Activated naive CD4-positive, alpha-beta T cell treated with anti-CD3 and anti-CD28 coated beads, Interleukin-2, amount 10 ng/mL, durations not matched to agents 7 days and 5 days (primary cell): ENCODE results near the gene TTF1.

ENCODE experiments used
- CTCF ChIA-PET: fragments of 350-600 bp; sonication (Branson Sonifier 250); formaldehyde crosslinking; loops from one replicate; lab custom pipeline; 2021; ENCODE audit warnings: antibody characterized with exemption; lab: Charles Lee
- DNase-seq: peaks from one replicate; pipeline ENCODE4 v3.0.0-alpha.2; 2020
- H3K27ac Mint-ChIP-seq: one replicate; pipeline ENCODE4 v1.8.0; 2021; ENCODE audit warnings: mild to moderate bottlenecking, moderate library complexity, mixed read lengths
- H3K27me3 Mint-ChIP-seq: one replicate; pipeline ENCODE4 v1.8.0; 2021; ENCODE audit warnings: mild to moderate bottlenecking, mixed read lengths
- H3K36me3 Mint-ChIP-seq: one replicate; pipeline ENCODE4 v1.8.0; 2021; ENCODE audit warnings: mixed read lengths
- H3K4me1 Mint-ChIP-seq: one replicate; pipeline ENCODE4 v1.8.0; 2021; ENCODE audit warnings: mixed read lengths
- H3K4me3 Mint-ChIP-seq: one replicate; pipeline ENCODE4 v1.8.0; 2021; ENCODE audit warnings: mild to moderate bottlenecking, moderate library complexity, mixed read lengths
- H3K9me3 Mint-ChIP-seq: one replicate; pipeline ENCODE4 v1.8.0; 2021; ENCODE audit warnings: mixed read lengths

TTF1 gene

DNA sequence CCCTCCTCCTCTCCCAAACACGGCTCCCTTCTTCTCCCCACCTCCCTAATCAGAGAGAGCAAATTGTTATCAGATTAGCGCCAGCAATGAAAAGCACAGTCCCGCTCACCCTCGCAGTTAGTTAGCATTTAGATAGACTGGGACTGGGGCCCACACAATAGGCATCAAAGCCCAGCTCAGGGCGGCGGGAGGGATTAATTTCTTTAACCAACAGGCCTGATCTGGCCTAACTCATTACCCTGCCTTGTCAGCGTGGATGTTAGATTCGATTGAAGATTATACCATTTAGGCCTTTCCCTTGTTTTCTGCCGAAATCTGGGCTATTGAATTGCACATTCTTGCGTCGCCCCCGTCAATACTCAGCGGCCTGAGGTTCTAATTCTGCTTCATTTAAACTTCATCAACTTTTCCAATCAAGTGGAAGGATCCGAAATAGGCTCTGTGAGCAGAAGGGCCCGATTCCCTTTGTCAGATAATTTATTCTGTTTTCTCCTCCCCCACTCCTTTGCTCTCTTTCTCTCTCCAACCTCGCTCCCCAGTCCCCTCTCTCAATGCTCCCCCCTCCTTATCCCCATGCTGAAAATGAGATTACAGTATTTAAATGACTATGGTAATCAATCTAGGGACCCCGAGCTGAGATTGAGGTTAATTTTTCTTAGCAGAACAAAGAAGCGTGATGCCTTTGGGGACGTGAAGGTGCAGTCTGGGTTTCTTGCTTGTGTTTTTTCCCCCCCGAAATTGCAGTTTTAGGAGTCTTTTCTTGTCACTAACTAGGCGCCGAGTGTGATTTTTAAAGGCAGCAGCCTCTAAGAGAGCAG is 18.4 kb upstream of the TTF1 start:
- Mint-ChIP-seq H3K4me3 (no peak overlapping the region), H3K36me3 (no peaks in the 10 kb centered on the region), H3K27me3 (peaks cover 72% of the 10 kb centered on the region), H3K9me3 (no peaks in the 10 kb centered on the region), H3K27ac (no peak overlapping the region), H3K4me1 (no peaks in the 10 kb centered on the region)
- no peak for DNase-seq
- CTCF ChIA-PET = no interaction called here

DNA sequence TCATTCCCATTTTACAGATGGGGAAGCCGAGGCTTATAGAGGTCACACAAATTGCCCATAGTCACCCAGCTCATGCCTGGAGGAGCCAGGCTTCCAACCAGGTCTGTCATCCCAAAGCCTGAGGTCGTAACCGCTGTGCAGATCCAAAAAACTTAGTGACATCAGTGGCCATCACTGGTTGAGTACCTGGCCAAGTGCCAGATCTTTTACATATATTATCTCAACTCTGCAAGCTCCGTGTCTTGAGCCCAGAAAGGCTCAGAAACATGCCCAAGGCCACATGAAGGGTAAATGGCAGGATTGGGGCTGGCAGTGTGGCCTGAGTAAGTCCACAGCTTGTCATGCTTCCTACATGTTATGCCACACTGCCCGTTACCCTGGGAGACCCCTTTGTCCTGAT is 16.9 kb upstream of the TTF1 start:
- Mint-ChIP-seq H3K4me1 (no peaks in the 10 kb centered on the region), H3K9me3 (no peaks in the 10 kb centered on the region), H3K36me3 (no peaks in the 10 kb centered on the region), H3K27me3 (peaks cover 69% of the 10 kb centered on the region), H3K27ac (no peak overlapping the region), H3K4me3 (no peak overlapping the region)
- CTCF ChIA-PET = no interaction called here
- DNase-seq = no peak

DNA sequence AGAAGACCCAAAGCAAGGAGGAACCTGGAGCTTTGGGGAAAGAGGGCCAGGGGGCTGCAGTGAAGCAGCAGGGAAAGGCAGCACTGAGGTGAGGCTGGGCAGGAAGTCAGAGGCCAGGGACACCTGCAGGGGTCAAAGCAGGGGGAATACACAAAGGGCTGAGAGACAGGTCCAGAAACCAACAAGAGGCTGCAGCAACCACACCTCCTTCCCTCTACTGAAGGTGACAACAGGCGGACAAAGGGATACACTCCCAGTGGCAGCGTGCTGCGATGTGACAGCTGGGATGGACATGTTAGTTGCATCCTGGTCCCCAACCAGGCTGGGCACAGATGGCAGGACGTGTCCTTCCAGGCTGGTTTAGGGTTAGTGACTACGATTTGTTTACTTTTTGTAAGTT is 15.9 kb upstream of the TTF1 start:
- CTCF ChIA-PET = interaction anchor here (1.7 kb wide), 1 partner anchor 10 kb away, joined by 4 read pairs; no protein-coding TSS in a partner anchor
- peaks cover 66% of the 10 kb centered on the region for H3K27me3 Mint-ChIP-seq
- no peak for DNase-seq
- no peaks in the 10 kb centered on the region for H3K4me1 Mint-ChIP-seq
- no peak overlapping the region for H3K27ac Mint-ChIP-seq
- H3K36me3 Mint-ChIP-seq = no peaks in the 10 kb centered on the region
- H3K4me3 Mint-ChIP-seq = no peak overlapping the region
- H3K9me3 Mint-ChIP-seq = no peaks in the 10 kb centered on the region

DNA sequence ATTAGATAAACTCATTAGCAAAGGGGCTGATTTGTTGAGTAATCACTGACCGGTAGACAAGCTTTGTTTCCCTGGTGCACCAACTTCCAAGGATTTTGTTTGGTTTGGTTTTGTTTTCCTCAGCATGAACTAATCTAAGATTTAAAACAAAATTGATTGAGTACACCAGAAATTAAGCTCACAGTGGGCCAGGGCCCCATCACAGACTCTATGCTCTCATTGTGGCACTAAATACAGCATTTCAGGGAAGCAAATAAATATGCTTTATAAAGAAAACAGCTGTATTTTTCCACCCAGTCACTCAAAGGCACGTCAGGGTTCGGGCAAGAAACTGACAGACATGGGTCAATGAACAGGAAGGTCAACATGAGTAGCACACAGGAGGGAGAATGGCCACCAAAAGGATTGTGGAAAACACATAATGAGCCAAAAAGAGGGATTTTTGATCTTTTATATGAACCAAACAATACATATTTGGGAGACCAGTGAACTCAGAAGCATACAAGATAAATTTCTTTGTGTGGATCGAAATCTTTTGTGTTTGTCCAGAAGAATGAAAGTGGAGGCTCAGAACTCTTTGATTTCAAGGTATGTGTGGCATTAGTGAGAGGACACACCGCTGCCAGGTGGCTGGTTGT is 12.2 kb upstream of the TTF1 start:
- CTCF ChIA-PET = interaction anchor here (0.6 kb wide), 1 partner anchor 142 kb away, joined by 3 read pairs; no protein-coding TSS in a partner anchor
- no peaks in the 10 kb centered on the region for H3K9me3 Mint-ChIP-seq
- DNase-seq = no peak
- H3K27me3 Mint-ChIP-seq = peaks cover 73% of the 10 kb centered on the region
- no peak overlapping the region for H3K4me3 Mint-ChIP-seq
- H3K36me3 Mint-ChIP-seq = no peaks in the 10 kb centered on the region
- no peak overlapping the region for H3K27ac Mint-ChIP-seq
- no peaks in the 10 kb centered on the region for H3K4me1 Mint-ChIP-seq

DNA sequence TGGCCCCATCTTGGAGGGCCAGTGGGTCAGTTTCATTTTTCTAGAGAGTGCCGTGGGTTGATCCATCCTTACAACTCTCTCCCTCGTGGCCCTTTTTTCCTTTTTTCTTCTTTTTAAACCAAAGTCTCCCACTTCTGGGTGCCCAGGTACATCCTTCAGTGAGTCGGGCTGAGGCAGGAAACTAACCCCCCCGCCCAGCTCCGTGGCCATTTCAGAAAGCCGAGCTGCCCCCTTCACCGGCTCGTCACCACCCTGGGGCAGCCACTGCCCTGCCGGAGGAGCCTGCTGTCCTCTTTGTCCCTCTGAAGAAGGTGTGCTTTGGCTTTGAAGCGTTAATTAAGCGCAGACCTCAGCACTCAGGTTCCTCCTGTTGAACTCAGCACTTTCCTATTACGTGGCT is 8.5 kb upstream of the TTF1 start:
- CTCF ChIA-PET = interaction anchor here (1.8 to 4.1 kb wide), 2 partner anchors 159 to 164 kb away, joined by 6 to 57 read pairs; no protein-coding TSS in a partner anchor
- H3K27me3 Mint-ChIP-seq = peaks cover 90% of the 10 kb centered on the region
- H3K36me3 Mint-ChIP-seq = no peaks in the 10 kb centered on the region
- no peak for DNase-seq
- no peak overlapping the region for H3K27ac Mint-ChIP-seq
- H3K4me1 Mint-ChIP-seq = peaks cover 15% of the 10 kb centered on the region
- H3K4me3 Mint-ChIP-seq = no peak overlapping the region
- no peaks in the 10 kb centered on the region for H3K9me3 Mint-ChIP-seq

DNA sequence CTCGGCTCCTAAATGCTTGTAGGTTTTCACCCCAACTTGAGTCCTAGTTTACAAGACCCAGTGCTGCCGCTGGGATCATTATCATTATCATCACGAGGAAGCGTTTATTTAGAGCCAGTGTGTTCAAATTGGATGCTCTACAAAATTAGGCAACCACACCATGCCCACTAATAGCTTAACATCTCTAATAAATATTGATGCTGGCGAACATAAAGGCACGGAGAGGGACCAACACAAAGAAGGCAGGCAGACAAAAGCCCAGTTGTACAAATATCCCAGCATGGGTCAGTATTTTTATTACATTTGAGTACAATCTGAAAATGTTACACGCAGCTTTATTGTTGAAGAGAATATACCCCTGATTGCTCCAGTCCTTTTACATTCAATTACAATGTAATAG is 8.1 kb upstream of the TTF1 start:
- peaks cover 90% of the 10 kb centered on the region for H3K27me3 Mint-ChIP-seq
- no peaks in the 10 kb centered on the region for H3K36me3 Mint-ChIP-seq
- H3K4me1 Mint-ChIP-seq = peaks cover 17% of the 10 kb centered on the region
- H3K9me3 Mint-ChIP-seq = no peaks in the 10 kb centered on the region
- CTCF ChIA-PET = interaction anchor here (1.0 to 4.1 kb wide), 4 partner anchors 86 to 164 kb away, joined by 3 to 57 read pairs (median 4); no protein-coding TSS in a partner anchor
- no peak overlapping the region for H3K4me3 Mint-ChIP-seq
- H3K27ac Mint-ChIP-seq = no peak overlapping the region
- no peak for DNase-seq

DNA sequence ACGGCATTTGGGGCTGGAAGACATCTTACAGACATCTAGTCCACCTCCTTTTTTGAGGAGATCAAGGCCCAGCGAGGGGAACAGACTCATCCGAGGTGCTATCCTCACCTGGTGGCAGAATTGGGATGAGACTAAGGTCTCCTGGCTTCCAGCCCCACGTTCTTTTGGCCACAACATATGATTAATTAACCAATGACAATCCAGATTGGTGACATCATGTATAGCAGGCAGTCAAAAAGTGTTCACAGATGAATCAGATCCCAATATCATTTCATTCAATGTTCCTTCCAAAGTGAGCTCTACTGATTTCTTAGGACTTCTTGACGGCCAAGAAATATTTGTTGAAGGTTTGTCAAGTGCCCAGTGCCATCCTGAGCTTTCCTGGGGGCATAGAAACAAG is 7.3 kb upstream of the TTF1 start:
- CTCF ChIA-PET = interaction anchor here (1.0 to 4.1 kb wide), 5 partner anchors 87 to 165 kb away, joined by 3 to 57 read pairs (median 3); no protein-coding TSS in a partner anchor
- peaks cover 94% of the 10 kb centered on the region for H3K27me3 Mint-ChIP-seq
- H3K4me3 Mint-ChIP-seq = no peak overlapping the region
- H3K36me3 Mint-ChIP-seq = no peaks in the 10 kb centered on the region
- no peaks in the 10 kb centered on the region for H3K9me3 Mint-ChIP-seq
- peaks cover 21% of the 10 kb centered on the region for H3K4me1 Mint-ChIP-seq
- H3K27ac Mint-ChIP-seq = no peak overlapping the region
- DNase-seq = no peak

DNA sequence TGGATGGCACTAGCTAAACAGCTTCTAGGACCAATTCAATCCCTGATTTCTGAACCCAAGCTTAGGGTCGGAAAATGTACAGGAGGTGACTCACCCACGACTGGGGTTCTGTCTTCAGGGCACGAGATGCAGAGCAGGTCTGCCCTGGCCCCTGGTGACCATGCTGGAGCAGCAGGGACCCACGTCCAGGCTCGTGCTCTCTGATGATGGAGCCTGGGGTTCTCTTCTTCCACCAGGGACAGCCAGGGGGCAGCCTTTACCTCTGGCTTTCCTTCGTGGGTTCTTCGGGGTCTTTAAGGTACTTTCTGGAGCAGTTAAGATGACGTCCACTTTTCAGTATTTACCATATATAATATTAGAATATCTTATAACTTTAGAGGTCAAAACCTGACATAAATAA is 5.4 kb upstream of the TTF1 start:
- H3K4me3 Mint-ChIP-seq = no peak overlapping the region
- H3K4me1 Mint-ChIP-seq = peaks cover 25% of the 10 kb centered on the region
- no peak overlapping the region for H3K27ac Mint-ChIP-seq
- peaks cover 93% of the 10 kb centered on the region for H3K27me3 Mint-ChIP-seq
- H3K9me3 Mint-ChIP-seq = no peaks in the 10 kb centered on the region
- peak; percentile 44 for DNase-seq
- no peaks in the 10 kb centered on the region for H3K36me3 Mint-ChIP-seq
- CTCF ChIA-PET = interaction anchor here (0.5 to 4.1 kb wide), 18 partner anchors 10 to 563 kb away, joined by 3 to 57 read pairs (median 4); no protein-coding TSS in a partner anchor

DNA sequence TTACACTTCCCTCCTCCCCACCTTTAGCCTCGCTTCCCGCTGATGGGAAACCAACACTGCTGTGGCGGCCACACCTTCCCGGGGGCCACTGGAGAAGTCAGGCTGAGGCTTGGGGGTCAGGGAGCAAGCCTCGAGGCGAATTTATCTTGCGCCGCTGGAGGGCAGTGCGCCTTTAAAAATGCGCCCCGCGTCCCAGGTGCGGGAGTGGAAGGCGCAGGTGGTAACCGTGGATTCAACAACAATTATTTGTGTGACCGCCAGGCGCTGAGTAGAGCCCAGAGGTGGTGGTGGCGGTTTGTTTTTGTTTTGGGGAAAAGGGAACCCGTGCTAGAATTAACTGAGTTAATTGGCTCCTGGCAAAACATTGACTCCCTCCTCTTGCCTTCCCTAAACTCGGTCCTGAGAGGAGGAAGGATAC is 4.5 kb upstream of the TTF1 start:
- CTCF ChIA-PET = interaction anchor here (1.0 to 1.8 kb wide), 3 partner anchors 162 to 168 kb away, joined by 3 to 5 read pairs (median 4); no protein-coding TSS in a partner anchor
- peak; percentile 82 for DNase-seq
- Mint-ChIP-seq H3K4me1 (peaks cover 30% of the 10 kb centered on the region), H3K27ac (no peak overlapping the region), H3K27me3 (peaks cover 88% of the 10 kb centered on the region), H3K36me3 (peaks cover 1% of the 10 kb centered on the region), H3K9me3 (no peaks in the 10 kb centered on the region), H3K4me3 (peak overlapping the region; percentile 58)

DNA sequence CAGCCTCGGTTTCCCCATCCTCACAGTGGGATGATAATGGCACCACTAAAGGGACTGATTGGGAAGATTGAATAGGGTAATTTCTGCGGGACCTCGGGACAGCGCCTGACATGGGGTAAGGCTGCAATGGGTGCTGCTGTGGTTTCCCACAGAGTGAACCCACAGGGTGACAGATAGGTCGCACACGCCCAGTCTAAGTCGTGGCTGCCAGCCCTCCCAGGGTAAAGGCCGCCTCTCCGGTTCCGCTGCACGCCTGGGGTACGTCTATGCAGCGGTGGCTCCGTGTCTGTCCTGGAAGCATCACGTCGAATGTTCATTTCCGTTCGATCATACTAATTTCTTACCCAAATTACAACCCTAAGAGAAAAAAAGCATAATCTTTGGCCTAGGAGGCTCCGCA is 4.0 kb upstream of the TTF1 start:
- DNase-seq = peak; percentile 43
- H3K4me1 Mint-ChIP-seq = peaks cover 34% of the 10 kb centered on the region
- peaks cover 84% of the 10 kb centered on the region for H3K27me3 Mint-ChIP-seq
- H3K27ac Mint-ChIP-seq = no peak overlapping the region
- peaks cover 4% of the 10 kb centered on the region for H3K36me3 Mint-ChIP-seq
- H3K9me3 Mint-ChIP-seq = no peaks in the 10 kb centered on the region
- H3K4me3 Mint-ChIP-seq = peak overlapping the region; percentile 58
- CTCF ChIA-PET = interaction anchor here (1.0 to 1.8 kb wide), 3 partner anchors 163 to 169 kb away, joined by 3 to 5 read pairs (median 4); no protein-coding TSS in a partner anchor

DNA sequence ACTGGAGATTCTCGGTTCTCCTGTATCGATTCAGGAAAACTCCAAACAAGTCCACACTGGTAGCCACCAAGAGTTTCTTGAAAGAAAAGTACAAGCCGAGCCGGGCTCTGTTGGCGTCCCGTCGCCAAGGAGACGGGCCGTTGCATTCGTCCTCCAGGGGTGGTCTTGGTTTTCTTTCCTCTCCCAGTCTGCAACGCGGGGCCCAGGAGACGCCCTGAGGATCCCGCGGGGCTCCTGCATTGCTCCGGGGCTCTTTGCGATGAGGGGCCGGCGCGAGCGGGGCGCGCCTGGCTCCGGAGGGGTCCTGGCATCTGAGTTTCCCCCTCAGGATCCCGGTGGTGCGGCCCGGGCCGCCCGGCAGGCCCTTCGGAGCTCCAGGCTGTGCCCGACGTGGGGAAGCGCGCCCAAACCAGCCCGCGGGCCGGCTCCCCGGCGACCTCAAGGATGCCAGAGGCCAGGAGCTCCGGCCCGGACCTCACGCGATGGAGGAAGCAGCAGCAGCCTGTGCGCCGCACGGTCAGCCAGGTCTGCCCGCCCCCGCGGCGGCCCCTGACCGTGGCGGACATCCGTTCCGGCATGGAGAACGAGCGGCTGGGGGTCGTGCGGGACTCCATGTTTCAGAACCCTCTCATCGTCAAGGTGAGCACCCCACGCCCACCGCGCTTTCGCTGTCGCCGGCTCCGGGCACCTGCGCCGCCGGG is 3.3 kb upstream of the TTF1 start, which contains the start of gene CFAP77:
Gene CFAP77 (plus strand): TSS at position 384 of the 701 bp plus-strand sequence. CDS start 61 bp downstream, at position 445.
- Mint-ChIP-seq H3K27ac (no peak within 1 kb of the TSS), H3K4me3 (peak within 1 kb of the TSS; percentile 58), H3K4me1 (peaks cover 41% of the 10 kb centered on the region), H3K36me3 (peaks cover 7% of the 10 kb centered on the region), H3K9me3 (no peaks in the 10 kb centered on the region), H3K27me3 (peaks cover 77% of the 10 kb centered on the region)
- DNase-seq = peak; percentile 59
- CTCF ChIA-PET = interaction anchor here (1.0 to 1.8 kb wide), 3 partner anchors 164 to 169 kb away, joined by 3 to 5 read pairs (median 4); no protein-coding TSS in a partner anchor

DNA sequence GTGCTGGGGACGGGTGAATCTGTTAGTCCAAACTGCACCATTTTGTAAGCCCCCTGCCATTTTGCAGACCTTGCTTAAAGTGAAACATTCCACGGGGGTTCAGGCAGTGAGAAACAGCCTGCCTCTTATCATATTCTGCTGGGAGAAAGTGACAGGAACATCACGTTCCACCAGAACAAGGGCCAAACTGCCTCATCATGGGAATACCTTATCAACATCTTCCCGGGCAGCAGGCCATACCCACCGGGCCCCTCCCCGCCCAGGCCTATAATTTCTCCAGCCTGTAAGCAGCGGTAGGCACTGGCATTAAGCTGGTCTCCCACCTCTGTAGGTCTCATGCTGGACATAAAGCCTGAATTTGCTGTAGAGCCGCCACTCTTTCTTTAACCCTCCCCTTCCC is 1.9 kb upstream of the TTF1 start:
- H3K4me3 Mint-ChIP-seq = no peak overlapping the region
- H3K27ac Mint-ChIP-seq = no peak overlapping the region
- peaks cover 55% of the 10 kb centered on the region for H3K4me1 Mint-ChIP-seq

DNA sequence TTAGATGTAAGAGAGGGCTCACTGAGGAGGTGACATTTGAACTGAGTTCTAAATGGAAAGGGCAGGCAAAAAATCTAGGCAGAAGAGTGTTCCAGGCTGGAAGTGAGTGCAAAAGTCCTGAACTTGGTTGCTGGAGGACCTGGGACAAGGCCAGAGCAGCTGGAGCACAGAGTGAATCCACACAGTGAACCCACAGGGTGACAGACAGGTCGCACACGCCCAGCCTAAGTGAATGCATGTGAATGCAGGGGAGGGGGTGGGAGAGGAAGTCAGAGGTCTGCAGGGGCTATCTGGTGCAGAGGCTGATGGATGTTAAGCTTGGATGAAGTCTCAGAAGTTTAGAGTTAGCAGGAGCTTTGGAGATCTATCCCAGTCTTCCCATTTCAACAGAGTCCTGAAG is 556 bp upstream of the TTF1 start:
- Mint-ChIP-seq H3K4me1 (peaks cover 65% of the 10 kb centered on the region), H3K27me3 (peaks cover 49% of the 10 kb centered on the region)
- CTCF ChIA-PET = no interaction called here

More for the DNA sequence above, 1.9 kb upstream of the TTF1 start:
- Mint-ChIP-seq H3K27me3 (peaks cover 62% of the 10 kb centered on the region), H3K9me3 (no peaks in the 10 kb centered on the region), H3K36me3 (peaks cover 15% of the 10 kb centered on the region)
- DNase-seq = no peak
- CTCF ChIA-PET = interaction anchor here (0.5 kb wide), 1 partner anchor 409 kb away, joined by 3 read pairs; no protein-coding TSS in a partner anchor

More for the DNA sequence above, 556 bp upstream of the TTF1 start:
- H3K36me3 Mint-ChIP-seq = peaks cover 22% of the 10 kb centered on the region
- H3K4me3 Mint-ChIP-seq = peak overlapping the region; percentile 90
- H3K9me3 Mint-ChIP-seq = no peaks in the 10 kb centered on the region
- no peak for DNase-seq
- peak overlapping the region; percentile 92 for H3K27ac Mint-ChIP-seq
